Activated CD8-positive, alpha-beta memory T cell treated with anti-CD3 and anti-CD28 coated beads for 36 hours (primary cell): ENCODE measurements around the gene USP28. TPM values are rescaled to one million over a fixed set of nuclear protein-coding genes. Genes with fewer than 3 reads are reported as not detected.

Experiments
- CTCF ChIA-PET: fragments of 350-600 bp; sonication (Branson Sonifier 250); formaldehyde crosslinking; loops from one replicate; lab custom pipeline; 2021; ENCODE audit warnings: antibody characterized with exemption; lab: Charles Lee
- POLR2A ChIA-PET: fragments of 350-600 bp; sonication (Branson Sonifier 250); formaldehyde crosslinking; loops from one replicate; lab custom pipeline; 2021; ENCODE audit warnings: antibody characterized with exemption; lab: Charles Lee
- total RNA-seq, 2 experiments: library from RNA; stranded (reverse); gene quantifications; one replicate each; pipeline ENCODE4 v1.2.3, GENCODE V29; 2021

The USP28 gene
- total RNA-seq, 2 experiments from 2014 or later = 21.2 to 24.7 TPM

- POLR2A ChIA-PET = no interaction called here
- CTCF ChIA-PET = no interaction called here
Observed at GRCh38 chr11:113847111-113847510, 28.3 kb downstream of the USP28 start.

DNA sequence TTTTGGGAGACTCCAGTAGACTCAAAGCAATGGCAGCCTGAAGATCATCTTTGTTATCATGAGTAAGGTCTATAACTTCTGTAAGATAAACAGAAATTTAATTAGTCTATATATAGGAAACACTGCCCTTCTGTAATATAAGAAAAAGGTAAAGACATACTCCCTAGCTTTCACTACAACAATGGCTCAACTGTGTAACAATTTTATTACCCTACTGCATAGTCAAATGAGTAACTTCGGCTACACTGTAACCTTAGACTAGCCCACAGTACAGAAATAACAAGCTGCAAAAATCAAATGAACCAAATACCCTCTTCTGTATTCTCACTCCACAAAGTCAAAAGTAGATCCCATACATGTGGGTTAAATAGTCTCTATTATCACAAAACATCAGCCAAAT is 33.7 kb downstream of the USP28 start:
- ChIA-PET POLR2A (no interaction called here), CTCF (no interaction called here)

GRCh38 chr11:113840932-113841664 is 34.3 kb downstream of the USP28 start:
- ChIA-PET POLR2A (interaction anchor here (0.6 kb wide), 1 partner anchor 620 kb away, joined by 5 read pairs; no protein-coding TSS in a partner anchor), CTCF (no interaction called here)

DNA sequence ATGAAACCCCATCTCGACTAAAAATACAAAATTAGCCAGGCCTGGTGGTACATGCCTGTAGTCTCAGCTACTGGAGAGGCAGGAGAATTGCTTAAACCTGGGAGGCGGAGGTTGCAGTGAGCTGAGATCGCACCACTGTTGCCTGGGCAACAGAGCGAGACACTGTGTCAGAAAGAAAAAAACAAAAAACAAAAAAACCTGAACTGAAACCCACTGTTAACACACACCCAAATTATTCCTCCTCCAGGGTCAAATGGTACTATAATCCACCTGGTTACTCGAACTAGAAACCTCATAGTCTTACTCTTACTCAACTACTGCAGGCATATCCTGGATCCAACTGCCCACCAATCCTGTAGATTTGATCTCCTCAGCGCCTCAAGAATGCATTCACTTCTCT is 35.5 kb downstream of the USP28 start:
- CTCF ChIA-PET = no interaction called here
- POLR2A ChIA-PET = no interaction called here

- ChIA-PET CTCF (no interaction called here), POLR2A (interaction anchor here (0.5 kb wide), 1 partner anchor 37 kb away, joined by 17 read pairs; no protein-coding TSS in a partner anchor)
Observed at GRCh38 chr11:113838005-113838404, 37.4 kb downstream of the USP28 start.

- CTCF ChIA-PET = no interaction called here
- POLR2A ChIA-PET = no interaction called here
Observed at GRCh38 chr11:113835306-113835705, 40.1 kb downstream of the USP28 start.

DNA sequence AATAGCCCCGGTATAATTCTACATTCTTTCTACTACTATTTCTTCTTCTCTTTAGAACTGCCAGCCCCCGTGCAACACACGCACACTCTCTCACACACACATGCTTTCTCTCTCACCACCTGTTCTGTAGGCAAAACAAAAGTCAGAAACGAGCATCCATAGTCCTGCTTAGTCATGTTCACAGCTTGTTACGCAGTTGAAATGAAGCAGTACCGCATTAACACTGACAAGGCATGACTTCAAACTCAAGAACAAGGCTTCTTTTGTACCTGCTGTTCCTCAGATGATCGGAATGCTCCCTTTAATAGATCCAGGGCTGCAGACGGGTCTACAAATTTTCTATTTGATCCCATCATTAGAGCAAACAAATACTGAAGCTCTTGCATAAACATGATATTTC is 42.2 kb downstream of the USP28 start:
- ChIA-PET CTCF (no interaction called here), POLR2A (no interaction called here)

GRCh38 chr11:113831314-113831713 is 44.1 kb downstream of the USP28 start:
- ChIA-PET CTCF (no interaction called here), POLR2A (no interaction called here)

DNA sequence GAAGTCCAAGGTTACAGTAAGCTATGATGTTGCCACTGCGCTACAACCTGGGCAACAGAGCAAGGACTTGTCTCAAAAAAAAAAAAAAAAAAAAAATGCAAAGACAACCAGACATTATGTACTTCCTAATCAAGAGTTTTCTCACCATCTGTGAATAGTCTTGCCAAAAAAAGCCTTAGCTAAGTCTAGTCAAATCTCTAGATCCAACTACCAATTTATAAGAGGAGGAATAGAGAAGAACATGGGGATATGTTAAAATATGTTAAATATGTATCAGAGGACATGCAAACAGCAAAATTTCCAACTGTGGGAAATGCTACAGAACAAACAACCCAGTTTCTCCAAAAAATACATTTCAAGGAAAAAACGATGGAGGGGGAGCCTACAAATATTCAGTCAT is 45.6 kb downstream of the USP28 start:
- ChIA-PET CTCF (no interaction called here), POLR2A (no interaction called here)

DNA sequence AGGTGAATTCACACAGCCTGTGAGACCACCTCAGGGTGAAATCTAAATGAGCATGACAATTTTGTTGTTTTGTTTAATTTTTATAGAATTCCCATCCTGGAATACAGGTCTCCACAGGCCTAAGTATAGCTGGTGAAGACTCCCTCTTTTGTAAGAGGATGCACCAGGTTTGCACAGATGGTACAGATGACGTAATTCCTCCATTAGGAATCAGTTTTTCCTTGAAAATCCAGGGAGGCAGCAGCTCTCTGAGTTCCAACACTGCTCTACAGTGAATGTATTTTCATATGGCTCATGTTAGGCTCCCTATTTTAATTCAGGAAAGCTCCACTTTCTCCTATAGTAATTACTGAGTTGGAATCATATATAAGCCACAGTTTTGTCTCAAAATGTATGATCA is 47.2 kb downstream of the USP28 start:
- POLR2A ChIA-PET = no interaction called here
- CTCF ChIA-PET = no interaction called here

DNA sequence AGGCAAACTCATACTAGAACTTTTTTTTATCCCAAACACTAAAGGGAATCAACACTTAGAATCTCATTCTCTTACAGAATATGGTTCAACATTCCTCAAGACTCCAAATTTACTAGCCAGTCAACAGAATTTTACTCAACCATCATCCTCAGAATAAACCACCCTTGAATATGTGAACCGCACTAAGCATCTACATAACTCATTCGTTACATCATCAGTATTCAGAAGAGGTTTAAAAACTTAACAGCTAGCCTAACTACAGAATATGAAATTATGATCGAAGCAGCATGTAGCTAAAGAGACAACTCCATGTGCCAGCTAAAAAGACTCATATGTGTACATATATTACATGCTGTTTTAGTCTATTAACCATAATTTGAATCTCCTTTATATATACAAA is 47.9 kb downstream of the USP28 start:
- ChIA-PET CTCF (no interaction called here), POLR2A (no interaction called here)

DNA sequence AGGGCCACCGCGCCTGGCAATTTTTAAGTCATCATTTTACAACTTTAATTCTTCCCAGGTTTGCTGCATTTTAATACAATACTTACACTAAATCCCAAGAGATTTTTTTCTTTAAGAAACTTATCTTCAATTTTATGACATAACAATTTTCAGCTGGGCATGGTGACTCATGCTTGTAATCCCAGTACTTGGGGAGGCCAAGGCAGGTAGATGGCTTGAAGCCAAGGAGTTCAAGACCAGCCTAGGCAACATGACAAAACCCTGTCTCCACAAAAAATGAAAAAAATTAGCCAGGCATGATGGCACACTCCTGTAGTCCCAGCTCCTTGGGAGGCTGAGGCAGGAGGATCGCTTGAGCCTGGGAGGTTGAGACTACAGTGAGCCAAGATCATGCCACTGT is 56.9 kb downstream of the USP28 start:
- ChIA-PET CTCF (no interaction called here), POLR2A (no interaction called here)

- POLR2A ChIA-PET = no interaction called here
Observed at GRCh38 chr11:113817626-113818025, 57.7 kb downstream of the USP28 start.

GRCh38 chr11:113817162-113817561 is 58.2 kb downstream of the USP28 start:
- ChIA-PET CTCF (no interaction called here), POLR2A (no interaction called here)

More at GRCh38 chr11:113817626-113818025, 57.7 kb downstream of the USP28 start:
- CTCF ChIA-PET = no interaction called here

GRCh38 chr11:113814181-113814580 is 61.2 kb downstream of the USP28 start:
- POLR2A ChIA-PET = no interaction called here
- CTCF ChIA-PET = no interaction called here

GRCh38 chr11:113808931-113809330 is 66.4 kb downstream of the USP28 start:
- CTCF ChIA-PET = no interaction called here
- POLR2A ChIA-PET = no interaction called here

GRCh38 chr11:113806406-113806805 is 69.0 kb downstream of the USP28 start:
- ChIA-PET CTCF (interaction anchor here (0.6 to 1.1 kb wide), 2 partner anchors 454 to 460 kb away, joined by 3 to 4 read pairs; no protein-coding TSS in a partner anchor), POLR2A (no interaction called here)

GRCh38 chr11:113805640-113806039 is 69.7 kb downstream of the USP28 start:
- ChIA-PET CTCF (interaction anchor here (0.6 kb wide), 1 partner anchor 459 kb away, joined by 4 read pairs; no protein-coding TSS in a partner anchor), POLR2A (no interaction called here)

GRCh38 chr11:113802621-113803020 is 72.8 kb downstream of the USP28 start:
- CTCF ChIA-PET = no interaction called here
- POLR2A ChIA-PET = no interaction called here

- CTCF ChIA-PET = interaction anchor here (0.6 to 1.4 kb wide), 3 partner anchors 99 to 484 kb away, joined by 3 to 4 read pairs (median 3); no protein-coding TSS in a partner anchor
- POLR2A ChIA-PET = no interaction called here
Observed at GRCh38 chr11:113796663-113797259, 78.6 kb downstream of the USP28 start.
